H54 (cell line): ENCODE measurements around the gene FBXO38.

ENCODE experiments used
- DNase-seq: peaks from one replicate; pipeline ENCODE4 v3.0.0; 2011; ENCODE audit warnings: low spot score, mixed read lengths; ENCODE audit not compliant: insufficient read length
- FAIRE-seq: peaks from 3 replicates; lab custom pipeline; 2011; peaks lifted over from hg19 to GRCh38; lab: Jason Lieb, UNC
- POLR2A ChIP-seq: IDR thresholded peaks from 2 replicates; pipeline ENCODE4 v1.6.1; 2011; ENCODE audit warnings: low read depth, mild to moderate bottlenecking, low read length

Gene FBXO38

DNA sequence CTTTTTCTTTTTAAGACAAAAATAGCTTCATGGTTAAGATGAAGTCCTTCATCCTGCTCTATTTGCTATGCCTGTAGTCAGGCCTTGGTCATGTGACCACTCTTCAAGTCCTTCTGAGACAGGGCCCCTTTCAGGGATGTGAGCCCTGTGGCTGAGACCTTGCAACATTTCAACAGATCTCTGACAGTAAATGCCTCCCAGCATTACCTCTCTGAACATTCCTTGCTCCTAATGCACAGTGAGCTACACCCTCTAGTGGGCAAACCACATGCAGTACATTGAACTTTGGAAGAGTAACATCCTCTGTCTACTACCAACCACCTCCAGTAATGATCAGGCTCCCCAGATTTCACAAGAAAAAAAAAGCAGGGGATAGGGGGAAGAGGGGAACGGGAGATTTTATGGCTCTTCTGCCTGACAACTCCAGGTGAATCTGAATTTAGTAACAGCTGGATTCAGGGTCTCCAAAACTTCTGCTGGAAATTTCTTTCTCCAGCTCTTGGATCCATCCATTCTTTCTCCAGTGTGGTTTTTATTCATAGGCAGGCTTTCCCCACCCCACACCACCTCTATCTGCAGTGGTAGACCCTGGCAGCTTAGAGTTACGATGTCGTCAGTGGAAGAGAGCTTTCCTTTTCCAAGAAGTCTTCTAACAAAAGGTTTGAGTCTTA, 8.9 kb upstream of the FBXO38 start:
- TF ChIP-seq POLR2A = no peak
- FAIRE-seq (peak; percentile 97), DNase-seq (peak; percentile 18)

DNA sequence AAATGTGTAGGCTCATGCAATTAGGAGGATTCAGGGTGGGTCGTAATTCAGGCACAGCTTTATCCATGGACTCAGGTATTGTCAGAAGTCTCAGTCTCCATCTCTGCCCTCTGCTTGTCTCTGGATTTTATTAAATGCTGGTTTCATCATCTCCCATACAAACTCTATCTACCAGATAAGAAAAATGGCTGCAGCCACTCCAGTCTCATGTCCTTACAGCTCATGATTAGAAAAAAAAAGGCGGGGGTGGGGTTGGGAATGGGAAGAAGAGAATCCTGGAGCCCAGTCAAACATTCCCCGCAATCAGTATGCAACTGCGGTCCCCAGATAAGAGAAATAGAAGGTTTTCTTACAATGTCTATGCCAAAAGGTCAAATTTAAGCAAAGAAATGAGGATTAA, 7.6 kb upstream of the FBXO38 start:
- FAIRE-seq (no peak), DNase-seq (no peak)
- no peak for TF ChIP-seq POLR2A

DNA sequence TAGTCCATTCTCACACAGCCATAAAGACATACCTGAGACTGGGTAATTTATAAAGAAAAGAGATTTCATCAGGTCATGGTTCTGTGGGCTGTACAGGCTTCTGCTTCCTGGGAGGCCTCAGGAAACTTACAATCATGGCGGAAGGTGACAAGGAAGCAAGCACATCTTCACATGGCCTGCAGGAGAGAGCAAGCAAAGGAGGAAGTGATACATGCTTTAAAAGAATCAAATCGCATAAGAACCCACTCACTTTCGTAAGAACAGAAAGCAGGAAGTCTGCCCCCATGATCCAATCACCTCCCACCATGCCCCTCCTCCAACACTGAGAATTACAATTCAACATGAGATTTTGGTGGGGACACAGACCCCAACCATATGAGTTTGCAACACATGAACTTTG, 5.1 kb upstream of the FBXO38 start:
- FAIRE-seq = no peak
- no peak for TF ChIP-seq POLR2A
- no peak for DNase-seq

DNA sequence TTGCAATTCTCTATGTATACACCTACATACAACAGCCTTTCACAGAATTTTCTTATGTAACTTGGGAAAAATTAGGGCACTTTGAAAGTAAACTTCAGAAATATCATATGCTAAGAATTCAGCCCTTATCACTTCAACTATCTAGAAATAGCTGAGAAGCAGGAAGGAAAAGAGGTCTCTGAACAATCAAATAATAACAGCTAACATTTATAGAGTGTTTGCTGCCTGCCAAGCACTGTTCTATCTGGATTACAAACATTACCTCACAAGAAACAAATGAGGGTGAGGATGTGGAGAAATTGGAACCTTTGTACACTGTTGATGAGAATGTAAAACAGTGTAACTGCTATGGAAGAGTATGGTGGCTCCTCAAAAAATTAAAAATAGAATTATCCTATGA, 4.4 kb upstream of the FBXO38 start:
- FAIRE-seq (no peak), DNase-seq (no peak)
- TF ChIP-seq POLR2A = no peak

DNA sequence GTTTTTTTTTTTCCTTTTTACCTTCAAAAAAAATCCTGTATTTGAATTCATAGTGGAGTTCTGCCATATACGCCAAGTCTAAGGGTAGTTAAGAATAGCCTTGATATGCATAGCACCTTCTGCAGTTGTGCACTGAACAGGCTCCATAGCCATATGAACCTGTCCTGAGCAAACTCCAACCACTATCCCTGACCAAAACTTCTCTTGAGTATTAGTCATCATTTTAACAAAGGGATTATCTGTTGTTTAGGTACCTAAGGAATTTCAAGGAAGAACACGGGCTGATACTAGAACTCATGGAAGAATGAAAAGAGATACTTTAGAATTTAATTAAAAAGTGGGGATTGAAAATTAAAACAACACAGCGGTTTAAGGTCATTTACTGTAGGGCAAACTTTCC, 1.9 kb upstream of the FBXO38 start:
- DNase-seq (no peak), FAIRE-seq (no peak)
- TF ChIP-seq POLR2A = no peak

DNA sequence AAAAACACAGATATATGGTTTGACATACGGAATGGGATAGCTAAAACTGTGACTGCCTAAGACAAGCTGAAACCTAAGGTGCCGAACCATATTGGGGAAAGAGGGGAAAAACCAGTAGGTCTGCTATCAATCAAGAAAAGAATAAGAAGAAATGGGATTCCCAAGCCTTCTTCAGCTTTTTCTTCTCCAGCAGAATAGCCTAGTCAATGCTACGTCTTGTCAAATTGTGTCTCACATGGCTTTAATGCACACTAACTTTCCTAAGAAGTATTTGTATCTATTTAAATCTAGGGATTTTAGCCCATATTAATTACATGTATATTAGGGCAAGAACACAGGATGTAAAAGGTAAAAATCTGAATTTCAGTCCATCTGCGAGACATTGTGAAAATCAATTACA, 797 bp upstream of the FBXO38 start:
- no peak for FAIRE-seq
- DNase-seq = no peak
- no peak for TF ChIP-seq POLR2A

DNA sequence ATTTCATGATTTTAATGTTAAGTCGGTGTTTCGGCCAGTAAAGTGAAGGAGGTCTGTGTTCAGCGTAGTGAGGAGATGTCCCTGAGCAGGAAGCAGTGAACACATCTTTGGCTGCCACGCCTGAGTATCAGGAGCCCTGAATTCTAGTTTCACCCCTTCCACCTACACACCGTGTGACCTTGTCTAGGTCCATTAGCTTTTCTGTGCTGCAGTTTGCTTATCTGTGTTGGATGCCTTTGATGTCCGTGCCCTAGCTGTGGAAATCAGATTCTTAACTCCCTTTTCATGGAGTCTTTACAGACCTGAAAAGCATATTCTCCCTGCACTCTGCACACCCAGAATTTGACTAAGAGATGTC, 601 bp downstream of the FBXO38 start:
- FAIRE-seq (no peak), DNase-seq (no peak)
- TF ChIP-seq POLR2A = no peak

DNA sequence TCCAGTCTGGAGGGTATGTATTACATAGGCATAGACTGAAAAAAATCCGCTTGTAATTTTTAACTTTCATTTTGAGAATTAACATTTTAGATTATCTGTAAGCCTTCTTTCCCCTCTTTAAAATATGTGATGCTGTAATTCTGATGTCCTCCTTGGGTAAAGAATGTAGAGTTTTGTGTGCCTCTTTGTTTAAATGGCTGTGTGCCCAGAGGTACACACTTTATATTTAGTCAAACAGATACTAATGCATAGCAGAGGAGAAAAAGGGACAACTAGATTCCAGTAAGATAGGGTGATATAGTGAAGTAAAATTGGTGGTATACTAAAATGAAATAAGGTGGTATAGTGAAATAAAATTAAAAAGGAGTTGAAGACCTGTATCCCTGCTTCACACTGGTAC, 1.3 kb downstream of the FBXO38 start:
- FAIRE-seq (no peak), DNase-seq (no peak)
- TF ChIP-seq POLR2A = no peak

DNA sequence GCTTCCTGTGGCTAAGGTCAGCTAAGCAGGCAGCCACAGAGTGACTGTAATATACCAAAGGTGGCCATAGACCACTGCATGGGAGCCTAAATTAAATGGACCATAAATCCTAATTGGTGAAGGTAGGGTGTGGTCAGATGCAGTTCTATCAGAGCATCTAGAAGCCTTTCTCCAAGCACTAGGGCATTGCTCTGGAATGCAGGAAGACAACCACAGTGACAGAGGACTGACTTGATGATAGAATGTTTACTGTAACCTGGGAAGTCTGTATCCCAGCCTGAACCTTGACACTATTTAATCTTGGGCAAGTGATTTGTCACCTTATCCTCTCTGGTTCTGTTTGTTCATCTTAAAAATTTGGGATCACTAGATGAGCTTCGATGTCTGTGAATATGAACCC, 2.3 kb downstream of the FBXO38 start:
- FAIRE-seq (no peak), DNase-seq (no peak)
- no peak for TF ChIP-seq POLR2A

DNA sequence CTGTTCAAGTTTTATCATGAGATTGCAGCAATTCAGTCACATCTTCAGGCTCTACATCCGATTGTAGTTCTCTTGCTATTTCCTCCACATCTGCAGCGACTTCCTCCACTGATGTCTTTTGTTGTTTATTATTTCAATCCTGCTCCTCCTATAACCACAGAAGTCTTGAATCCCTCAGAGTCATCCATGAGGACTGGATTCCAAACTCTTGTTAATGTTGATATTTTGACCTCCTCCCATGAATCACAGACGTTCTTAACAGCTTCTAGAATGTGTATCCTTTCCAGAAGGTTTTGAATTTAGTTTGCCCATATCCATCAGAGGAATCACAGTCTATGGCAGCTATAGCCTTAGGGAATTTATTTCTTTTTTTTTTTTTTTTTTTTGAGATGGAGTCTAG, 3.6 kb downstream of the FBXO38 start:
- no peak for TF ChIP-seq POLR2A
- no peak for DNase-seq
- FAIRE-seq = no peak

DNA sequence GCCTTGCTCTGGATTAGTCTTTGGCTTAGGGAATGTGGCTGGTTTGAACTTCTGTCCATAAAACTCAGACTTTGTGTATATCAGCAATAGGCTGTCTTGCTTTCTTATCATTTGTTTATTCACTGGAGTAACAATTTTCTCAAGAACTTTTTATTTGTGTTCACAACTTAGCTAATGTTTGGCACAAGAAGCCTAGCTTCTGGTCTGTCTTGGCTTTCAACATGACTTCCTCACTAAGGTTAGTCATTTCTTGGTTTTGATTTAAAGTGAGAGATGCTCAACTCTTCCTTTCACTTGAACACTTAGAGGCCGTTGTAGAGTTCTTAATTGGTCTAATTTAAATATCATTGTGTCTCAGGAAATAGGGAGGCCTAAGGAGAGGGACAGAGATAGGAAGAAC, 4.9 kb downstream of the FBXO38 start:
- DNase-seq (no peak), FAIRE-seq (no peak)
- TF ChIP-seq POLR2A = no peak

DNA sequence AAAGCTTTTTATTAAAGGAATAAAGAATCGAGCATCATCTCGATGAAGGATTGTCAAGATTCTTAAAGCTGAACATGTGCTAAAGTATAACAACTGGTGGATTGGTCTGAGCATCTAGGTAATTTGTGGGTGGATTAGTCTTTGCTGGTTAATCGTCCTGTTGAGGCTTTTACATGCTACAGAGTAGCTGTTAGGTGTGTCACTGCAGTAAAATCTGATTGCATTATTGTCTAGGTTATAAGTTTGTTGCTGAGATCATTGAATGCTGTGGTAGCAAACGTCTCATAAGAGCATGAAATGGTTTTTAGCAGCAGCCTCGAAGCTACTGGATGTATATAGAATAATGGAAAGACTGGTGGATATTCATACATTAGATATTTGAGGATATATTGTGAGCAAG, 7.2 kb downstream of the FBXO38 start:
- DNase-seq (no peak), FAIRE-seq (no peak)
- no peak for TF ChIP-seq POLR2A

DNA sequence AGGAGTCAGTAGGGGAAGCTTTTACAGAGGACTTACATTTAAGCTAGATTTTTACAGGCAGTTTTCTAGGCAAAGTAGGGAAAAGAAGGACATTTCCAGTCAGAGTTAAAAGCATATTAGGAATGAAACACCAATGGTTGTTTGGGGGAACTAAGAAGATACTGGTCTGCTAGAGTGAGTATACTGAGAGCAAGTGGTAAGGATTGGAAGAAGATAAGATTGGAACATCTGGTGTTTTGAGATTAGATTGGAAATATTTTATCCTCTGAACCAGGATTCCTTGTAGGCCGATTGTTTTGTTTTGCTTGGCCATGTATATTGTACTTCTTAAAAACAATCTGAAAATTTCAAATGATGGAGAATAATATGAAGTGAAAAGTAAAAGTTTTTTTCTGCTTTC, 7.7 kb downstream of the FBXO38 start:
- FAIRE-seq (no peak), DNase-seq (no peak)
- no peak for TF ChIP-seq POLR2A

DNA sequence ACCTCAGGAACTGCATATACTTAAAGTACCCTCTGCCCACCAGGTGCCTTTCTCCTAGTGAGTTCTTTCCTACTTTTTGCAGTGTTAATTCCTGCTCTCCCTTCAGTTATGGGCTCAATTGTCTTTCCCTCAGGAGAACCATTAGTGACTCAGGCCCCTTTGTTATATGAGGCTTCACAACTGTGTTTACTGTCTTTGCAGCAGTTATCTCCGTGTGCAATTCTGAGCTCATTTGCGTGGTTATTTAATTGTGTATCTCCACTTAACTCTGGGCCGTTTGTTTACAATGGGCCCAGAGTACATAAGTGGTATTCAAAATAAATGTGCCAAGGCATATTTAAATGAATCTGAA, 9.6 kb downstream of the FBXO38 start:
- FAIRE-seq = no peak
- no peak for DNase-seq
- no peak for TF ChIP-seq POLR2A

DNA sequence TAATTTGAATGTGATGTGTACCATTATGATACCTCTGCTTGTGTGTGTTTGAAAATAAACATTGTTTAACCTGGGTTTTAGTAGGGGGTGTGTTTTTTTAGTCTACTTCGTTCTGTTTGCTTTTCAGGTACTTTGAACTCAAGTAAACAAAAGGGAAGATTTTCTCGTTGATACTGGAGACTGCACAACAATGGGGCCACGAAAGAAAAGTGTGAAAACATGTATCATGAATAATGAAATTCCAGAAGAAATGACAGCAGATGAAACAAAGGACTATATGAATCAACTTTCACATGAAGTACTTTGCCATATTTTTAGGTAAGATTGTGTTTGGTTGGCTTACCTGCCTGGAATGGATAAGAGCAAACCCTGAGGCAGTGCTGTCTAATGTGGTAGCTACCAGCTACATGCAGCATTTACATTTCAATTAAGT, 10.8 kb downstream of the FBXO38 start:
- TF ChIP-seq POLR2A = no peak
- DNase-seq (no peak), FAIRE-seq (no peak)

DNA sequence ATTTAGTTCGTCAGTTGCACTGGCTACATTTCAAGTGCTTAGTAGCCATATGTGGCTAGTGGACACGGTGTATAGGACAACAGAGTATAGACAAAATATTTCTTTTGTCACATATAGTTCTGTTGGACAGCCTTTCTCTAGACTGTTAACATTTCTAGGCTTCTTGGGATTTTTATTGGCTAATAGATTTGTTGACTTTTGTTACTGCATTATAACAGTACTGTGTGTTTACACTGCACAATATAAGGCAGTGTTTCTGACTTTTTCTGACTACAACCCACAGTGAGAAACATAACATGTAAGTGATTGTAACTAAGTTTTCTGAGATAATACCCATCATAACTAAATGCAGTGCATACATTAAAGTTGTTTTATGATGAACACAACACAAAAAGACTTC, 11.3 kb downstream of the FBXO38 start:
- DNase-seq = no peak
- no peak for TF ChIP-seq POLR2A
- FAIRE-seq = no peak
